Left renal pelvis (tissue), 4 donors: ENCODE results near the gene TPST2. TPM values are rescaled to one million over a fixed set of nuclear protein-coding genes. Genes with fewer than 3 reads are reported as not detected.

Source experiments
- DNase-seq, 4 donors: peaks; one replicate each; pipeline ENCODE4 v3.0.0-alpha.2; 2013; ENCODE audit warnings: low read depth in 4 of 4, low spot score in 3 of 4
- polyA plus RNA-seq, 4 donors: library from polyadenylated mRNA; unstranded; fragments of 120-200 nt; gene quantifications; one replicate each; pipeline ENCODE4 v1.2.1, GENCODE V29; 2013; ENCODE audit not compliant: insufficient read length in 4 of 4

The TPST2 gene
- polyA plus RNA-seq, 4 donors, result 11.8 to 28.0 (median 25.7) TPM

DNA sequence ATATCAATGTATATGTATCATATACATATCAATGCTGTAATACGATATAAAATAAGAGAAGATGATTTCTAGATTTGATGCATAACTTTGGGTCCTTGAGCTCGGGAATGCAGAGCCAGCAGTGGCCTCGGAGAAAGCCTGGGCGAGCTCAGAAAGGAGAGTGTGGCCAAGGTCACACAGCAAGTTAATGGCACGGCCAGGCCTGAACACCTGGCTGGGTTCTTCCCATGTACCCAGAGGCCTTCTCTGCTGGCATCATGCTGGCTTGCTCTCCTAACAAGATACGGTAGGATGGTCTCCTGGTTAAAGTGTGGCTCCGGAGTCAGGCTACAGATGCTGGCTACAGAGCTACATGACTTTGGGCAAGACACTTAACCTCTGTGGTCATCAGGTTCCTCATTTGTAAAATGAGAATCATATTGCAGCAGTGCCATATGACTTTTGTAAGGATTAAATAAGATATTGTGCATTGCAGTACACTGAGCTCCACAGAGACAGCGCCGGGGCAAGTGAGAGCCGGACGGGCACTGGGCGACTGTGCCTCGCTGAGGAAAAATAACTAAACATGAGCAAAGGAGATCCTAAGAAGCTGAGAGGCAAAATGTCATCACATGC, 29.9 kb downstream of the TPST2 start:
- DNase-seq, result no peak

DNA sequence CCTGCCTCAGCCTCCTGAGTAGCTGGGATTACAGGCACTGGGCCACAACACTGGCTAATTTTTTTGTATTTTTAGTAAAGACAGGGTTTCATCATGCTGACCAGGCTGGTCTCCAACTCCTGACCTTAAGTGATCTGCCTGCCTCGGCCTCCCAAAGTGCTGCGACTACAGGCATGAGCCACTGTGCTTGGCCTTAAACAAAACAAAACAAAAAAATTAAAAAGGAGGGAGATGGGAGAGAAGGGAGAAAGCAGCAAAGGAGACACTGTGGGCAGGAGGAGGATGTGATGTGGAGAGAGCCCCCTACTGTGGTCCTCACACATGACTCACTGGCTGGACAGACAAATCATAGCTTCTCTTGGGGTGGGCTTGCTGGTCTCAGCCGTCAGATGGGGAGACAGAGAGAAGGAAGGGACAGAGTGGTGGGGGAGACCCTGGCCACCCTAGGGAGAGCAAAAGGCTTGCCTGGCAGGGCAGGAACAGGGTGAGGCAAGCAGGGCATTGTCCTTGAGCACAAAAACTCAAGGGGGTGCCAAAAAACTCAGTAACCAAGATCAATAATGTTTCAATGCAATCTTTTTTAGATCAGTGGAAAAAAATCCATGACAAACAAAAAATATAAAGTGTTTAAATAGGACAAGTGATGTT, 31.6 kb downstream of the TPST2 start:
- DNase-seq, result no peak

DNA sequence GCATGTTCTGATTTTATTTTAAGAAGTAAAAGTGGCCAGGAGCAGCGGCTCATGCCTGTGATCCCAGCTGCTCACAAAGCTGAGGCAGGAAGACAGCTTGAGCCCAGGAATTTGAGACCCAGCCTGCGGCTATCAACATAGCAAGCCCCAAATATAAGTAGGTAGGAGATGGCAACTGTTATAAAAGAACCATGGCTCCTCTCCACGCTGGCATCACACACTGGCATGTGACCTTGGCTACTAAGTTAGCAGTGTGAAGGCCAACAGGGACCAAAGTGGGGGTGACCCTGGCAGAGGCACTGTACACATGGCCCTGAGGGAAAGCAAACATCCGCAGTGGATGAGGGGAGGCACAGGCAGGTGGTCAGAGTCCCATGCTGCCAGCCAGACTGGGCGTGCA, 33.0 kb downstream of the TPST2 start:
- no peak for DNase-seq

DNA sequence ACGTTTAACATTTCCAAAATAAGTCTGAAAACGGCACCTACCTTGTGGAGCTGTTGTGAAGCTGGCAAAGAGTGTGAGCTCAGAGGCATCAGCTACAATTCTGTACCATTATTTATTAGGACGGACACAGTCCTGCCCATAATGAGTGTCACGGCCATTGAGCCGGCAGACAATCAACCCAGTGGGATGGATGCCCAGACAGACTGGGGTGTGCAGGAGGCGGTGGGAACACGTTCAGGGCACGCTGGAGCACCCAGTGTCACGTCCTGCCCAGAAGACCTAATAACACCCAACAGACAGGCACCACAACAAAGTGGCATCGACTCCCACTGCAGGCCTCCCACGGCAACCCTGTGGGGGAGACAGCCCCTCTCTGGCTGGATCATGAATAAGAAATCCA, 34.5 kb downstream of the TPST2 start:
- no peak for DNase-seq

DNA sequence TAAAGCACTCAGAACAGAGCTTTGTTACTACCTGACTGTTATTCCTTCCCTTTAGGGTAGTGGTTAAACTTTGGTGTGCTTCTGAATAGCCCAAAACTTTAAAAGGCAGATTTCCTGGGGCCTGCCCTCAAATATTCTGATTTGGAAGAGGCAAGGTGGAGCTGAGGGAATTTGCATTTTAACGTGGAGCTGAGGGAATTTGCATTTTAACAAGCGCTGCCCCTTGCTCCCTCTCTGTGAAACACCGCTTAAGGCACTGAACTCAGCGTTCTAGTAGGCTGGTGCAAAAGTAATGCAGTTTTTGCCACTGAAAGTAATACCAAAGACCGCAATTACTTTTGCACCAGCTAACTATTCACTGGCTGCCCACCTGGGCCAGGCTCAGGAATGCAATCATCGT, 35.0 kb downstream of the TPST2 start:
- DNase-seq, result no peak

DNA sequence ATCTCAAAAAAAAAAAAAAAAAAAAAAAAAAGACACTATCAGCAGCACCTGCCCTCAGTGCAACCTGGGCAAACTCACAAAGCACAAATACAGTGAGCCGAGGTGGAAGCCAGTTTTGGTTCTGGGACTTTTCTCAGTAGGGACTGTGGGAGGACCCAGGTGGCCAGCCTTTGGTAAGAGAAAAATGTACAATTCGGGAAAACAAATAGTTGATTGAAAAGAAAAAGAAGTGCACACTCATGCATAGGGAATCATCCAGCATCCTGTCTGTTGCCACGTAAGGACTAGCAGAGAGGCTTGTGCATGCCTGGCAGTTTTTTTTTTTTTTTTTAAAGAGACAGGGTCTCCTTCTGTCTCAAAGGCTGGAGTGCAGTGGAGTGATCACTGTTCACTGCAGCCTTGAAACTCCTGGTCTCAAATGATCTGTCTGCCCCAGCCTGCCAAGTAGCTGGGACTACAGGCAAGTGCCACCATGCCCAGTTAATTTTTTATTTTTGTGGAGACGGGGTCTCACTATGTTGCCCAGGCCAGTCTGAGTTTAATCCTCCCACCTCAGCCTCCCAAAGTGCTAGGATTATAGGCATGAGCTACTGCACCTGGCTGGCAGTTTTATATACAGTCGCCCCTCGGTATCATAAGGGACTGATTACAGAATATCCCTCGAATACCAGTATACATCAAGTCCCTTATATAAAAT, 36.7 kb downstream of the TPST2 start:
- DNase-seq, result no peak

DNA sequence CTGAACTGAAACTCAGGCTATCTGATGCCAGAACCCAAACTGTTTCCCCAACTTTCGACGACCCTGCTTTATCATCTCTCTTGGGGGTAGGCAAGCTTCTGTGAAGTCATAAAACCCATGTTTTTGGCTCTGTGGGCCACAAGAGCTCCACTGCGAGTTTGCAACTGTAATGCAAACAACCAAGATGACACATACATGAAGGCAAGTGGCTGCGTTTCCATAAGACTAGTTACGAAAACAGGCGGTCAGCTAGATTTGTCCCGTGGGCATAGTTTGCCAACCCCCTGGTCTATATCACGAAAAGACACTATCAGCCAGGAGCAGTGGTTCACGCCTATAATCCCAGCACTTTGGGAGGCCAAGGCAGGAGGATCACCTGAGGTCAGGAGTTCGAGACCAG, 37.5 kb downstream of the TPST2 start:
- no peak for DNase-seq

DNA sequence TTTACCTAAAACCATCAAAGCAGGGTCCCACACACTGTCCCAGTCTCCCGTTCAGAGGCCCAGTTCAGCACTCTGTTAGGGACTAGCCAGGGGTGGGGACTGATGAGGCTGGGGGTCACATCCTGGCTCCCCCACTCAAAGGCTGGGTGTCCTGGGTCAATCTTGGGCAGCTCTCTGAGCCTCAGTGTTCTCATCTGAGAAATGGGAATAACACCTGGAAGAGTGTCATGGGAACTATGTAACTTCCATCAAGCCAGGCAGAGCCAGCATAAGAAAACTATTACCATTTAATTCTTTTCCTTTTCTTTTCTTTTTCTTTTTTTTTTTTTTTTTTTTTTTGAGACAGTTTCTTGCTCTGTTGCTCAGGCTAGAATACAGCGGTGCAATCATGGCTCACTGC, 38.4 kb downstream of the TPST2 start:
- no peak for DNase-seq

DNA sequence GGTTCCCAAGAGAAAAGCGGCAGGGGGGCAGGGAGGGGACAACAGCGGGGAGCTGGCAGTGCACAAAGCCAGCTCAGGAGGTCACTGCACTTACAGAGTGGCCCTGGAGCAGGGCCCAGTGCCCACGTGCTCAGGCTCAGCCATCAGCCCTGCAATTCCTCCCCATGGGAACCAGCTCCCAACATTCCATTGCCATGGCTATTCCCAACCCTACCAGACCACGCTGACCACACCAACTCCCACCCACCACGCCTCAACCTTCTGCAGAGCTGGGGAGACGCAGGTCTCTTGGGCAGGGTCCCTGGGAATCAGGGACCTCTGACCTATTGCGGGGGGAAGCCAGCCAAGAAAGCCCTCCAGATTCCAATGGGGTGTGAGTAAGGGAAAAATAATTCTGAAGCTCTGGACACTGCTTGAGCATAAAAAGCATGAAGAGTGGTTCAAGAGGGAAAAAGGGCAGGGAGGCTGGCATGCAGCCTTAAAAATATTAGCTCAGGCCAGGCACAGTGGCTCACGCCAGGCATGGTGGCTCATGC, 39.4 kb downstream of the TPST2 start:
- DNase-seq, result no peak

DNA sequence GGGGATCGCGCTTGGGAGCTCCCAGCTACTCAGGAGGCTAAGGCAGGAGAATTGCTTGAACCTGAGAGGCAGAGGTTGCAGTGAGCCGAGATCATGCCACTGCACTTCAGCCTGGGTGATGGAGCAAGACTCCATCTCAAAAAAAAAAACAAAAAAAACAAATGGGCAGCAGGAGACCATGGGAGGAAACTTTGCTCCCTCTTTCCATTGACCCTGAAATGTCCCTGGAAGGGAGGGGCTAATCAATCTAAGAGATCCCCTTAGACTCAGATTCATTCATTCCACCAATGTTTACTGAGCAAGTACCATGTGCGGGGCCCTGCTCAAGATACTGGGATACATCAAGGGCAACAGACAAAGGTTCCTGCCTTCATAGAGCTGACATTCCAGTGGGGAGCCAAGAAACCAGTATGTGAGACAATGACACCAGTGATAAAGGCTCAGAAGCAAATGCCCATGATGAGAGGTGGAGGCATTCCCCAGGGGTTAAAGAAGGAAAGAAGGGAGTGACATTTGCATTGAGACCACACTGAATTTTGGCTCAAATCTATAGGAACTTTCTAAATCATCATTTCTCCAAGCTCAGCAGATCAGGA, 39.9 kb downstream of the TPST2 start:
- no peak for DNase-seq

DNA sequence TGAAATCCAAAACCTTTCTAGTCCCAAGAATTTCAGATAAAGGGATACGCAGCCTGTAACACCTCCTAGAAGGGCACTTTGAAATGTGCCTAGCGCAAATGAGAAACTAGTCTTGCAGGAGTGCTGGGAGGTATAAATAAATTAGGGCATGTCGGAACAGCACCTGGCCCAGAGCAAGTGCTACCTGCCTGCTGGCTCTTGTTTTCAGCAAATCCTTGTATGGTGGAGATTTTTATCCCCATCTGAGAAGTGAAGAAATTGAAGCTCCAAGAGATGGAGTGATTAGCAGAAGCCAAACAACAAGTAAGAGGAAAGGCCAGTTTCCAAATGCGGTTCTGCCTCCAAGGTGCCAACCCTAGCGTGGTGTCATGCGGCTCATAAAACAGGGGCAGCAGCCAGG, 40.9 kb downstream of the TPST2 start:
- no peak for DNase-seq

DNA sequence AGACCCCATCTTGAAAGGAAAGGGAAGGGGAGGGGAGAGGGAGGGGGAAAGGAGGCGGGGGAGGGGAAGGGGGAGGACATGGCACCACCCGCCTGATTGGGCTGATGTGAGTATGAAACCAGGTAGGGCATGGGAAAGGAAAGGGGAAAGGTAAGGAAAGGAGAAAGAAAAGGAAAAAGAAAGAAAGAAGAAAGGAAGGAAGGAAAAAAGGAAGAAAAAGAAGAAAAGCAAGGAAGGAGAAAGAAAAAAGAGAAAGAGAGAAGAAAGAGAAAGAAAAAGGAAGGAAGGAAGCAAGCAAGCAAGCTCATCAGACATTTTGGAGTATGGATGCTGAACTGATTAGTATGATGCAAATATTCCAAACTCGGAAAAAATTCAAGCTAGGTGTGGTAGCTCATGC, 41.6 kb downstream of the TPST2 start:
- no peak for DNase-seq

DNA sequence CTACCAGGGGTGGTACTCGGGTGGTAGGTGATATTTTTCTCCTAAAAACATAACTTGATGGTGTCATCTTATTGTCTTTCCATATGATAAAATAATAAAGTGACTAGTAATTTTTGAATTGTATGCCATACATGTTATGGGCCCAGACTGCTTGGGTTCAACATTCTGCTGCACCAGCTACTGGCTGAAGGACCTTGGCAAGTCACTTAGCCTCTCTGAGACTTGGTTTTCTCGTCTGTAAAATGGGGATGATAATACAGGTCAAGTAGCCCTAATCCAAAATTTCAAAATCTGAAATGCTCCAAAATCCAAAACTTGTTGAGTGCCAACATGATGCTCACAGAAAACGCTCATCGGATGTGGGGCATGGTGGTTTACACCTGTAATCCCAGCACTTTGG, 42.1 kb downstream of the TPST2 start:
- no peak for DNase-seq

DNA sequence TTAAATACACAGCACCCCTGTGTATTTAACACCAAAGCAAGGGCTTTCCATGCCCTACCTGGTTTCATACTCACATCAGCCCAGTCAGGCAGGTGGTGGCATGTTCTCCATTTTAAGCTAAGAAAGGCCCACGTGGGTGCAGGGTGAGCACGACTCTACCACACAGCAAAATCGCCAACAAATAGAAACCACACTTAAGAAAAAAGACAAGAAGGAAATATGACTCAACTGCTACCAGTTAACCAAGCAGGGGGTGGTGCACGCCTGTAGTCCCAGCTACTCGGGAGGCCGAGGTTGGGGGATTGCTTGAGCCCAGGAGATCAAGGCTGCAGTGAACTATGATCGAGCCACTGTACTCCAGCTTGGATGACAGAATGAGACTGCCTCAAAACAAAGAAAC, 42.5 kb downstream of the TPST2 start:
- DNase-seq, result no peak

DNA sequence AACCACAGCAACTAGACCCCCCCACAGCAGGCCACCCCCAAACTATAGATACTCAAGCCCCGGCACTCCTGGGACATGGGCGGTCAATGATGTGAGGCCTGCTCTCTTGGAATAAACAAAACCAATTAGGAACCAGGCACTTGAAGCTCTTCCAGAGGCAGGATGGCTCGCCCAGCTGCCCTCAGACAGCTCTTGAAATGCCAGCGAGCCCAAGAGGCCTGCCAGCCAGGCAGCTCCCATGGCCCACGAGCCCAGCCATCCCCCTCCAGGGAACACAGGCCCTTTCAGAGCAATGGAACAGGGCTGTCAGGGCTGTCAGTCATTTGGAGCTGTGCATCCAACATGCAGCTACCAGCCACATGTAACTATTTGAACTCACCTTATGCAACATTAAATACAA, 43.6 kb downstream of the TPST2 start:
- DNase-seq, result no peak

DNA sequence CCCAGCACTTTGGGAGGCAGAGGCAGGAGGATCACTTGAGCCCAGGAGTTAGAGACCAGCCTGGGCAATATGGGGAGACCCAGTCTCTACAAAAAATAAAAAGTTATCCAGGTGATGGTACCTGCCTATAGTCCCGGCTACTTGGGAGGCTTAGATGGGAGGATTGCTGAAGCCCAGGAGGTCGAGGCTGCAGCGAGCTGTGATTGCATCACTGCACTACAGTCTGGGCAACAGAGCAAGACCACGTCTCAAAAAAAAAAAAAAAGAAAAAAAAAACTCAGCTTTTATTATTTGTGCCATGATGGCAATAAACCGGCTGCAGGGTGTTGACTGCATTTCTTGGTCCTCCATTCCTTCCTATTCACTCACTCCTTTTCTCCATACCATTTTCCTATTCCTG, 44.1 kb downstream of the TPST2 start:
- no peak for DNase-seq

DNA sequence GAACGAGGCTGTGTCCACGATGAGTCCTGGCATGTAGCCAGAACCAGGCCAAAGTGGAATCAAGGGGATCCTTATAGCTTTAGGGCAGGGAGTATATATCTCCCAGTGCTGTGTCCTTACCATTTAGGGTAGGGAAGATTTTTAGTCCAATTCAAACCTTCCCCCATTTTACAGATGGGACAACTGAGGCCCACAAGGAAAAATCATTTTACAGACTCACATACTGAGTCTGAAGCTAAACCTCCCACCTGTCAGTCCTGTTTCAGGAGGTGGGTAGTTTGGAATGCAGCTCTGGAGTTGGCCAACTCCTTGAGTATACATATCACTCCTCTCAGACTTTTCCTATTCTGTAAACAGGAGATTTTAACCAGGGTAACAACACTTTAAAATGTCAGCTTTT, 44.5 kb downstream of the TPST2 start:
- no peak for DNase-seq

DNA sequence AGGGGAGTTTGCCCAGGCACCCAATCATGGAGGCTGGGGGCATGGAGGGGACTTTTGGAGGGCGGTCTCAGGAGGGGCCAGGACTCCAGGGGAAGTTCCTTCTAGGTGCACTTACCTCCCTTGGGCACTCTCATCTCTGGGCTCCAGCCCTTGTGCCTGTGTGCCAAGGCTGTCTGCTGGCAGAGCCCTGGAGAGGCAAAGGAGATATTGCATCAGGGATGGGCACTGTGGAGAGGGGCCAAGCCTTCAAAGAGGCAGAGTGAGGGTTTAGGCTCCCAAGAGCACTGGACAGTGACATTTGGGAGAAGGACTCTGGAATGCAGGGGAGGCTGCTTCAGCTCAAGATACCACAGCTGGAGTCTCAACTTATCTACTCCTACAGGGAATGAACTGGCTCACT, 45.4 kb downstream of the TPST2 start:
- DNase-seq, result no peak

DNA sequence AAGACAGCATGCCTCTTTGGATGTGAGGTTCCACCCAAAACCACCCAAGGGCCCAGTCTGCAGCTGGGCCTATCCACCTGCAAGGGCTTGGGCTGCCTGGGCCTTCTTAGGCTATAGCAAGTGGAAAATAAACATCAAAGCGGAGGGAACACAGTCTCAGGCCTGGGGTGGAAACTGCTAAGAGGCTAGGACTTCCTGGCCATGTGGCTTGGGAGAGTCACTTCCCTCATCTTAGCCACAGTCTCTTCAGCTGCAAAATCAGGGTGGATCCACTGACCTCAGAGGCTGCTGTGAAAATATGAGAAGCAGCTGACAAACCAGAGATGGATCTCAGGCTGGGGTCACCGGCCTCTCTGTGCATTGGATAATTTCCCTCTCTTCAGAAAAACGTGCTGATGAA, 47.1 kb downstream of the TPST2 start:
- DNase-seq, result no peak

DNA sequence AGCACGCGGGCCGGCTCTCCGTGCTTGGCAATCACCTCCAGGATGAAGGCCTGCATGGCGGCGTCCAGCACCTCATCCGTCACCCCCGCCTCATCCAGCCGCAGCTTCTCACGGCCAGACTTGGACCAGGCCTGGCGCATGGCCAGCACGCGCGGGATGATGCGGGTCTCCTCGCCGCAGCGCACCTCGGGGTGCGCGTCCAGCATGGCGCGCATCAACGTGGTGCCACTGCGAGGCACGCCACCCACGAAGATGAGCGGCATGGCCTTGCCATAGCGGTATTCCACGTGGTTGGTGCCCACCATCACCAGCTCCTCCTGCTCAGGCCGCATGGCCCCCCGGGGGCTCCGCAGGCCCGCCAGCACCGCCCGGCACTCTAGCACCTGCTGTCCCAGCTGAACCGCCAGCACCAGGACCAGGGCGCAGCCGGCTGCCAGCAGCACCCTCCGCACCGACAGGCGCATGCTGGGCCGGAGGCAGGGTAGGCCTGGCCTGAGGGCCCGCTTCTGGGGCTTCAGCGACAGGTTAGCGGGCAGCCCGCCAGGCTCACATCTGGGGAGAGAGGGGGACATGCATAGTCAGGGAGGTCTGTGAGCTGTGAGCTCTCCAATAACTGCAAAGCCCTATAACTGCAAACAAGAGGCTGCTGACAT, 48.6 kb downstream of the TPST2 start:
- DNase-seq, result no peak

DNA sequence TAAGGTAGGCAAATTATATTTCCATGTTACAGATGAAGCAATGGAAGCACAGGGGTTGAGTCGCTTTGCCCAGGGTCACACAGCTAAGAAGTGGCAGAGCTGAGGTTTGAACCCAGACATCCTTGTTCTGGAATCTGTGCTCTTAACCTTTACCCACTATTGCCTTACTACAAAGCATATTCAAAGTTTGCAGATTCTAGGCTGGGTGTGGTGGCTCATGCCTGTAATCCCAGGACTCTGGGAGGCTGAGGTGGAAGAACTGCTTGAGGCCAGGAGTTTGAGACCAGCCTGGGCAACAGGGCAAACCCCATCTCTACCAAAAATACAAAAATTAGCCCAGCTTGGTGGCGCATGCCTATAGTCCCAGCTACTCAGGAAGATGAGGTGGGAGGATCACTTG, 49.8 kb downstream of the TPST2 start:
- no peak for DNase-seq
